ENCODE measurements around the gene OPCML. TPM values are rescaled to one million over a fixed set of nuclear protein-coding genes. Genes with fewer than 3 reads are reported as not detected.

Gene OPCML
- total and polyA plus RNA-seq, 2 donors (not counting 1 experiment from before 2014, with no cell fraction given): not detected

GRCh38 chr11:132848336-132848735 is 684.0 kb downstream of the OPCML start:
- H3K27ac Mint-ChIP-seq: no peak overlapping the region
- H2AFZ ChIP-seq (ENCODE audit: insufficient read depth, low read depth, low read length, poor library complexity, severe bottlenecking): no peak overlapping the region
- WGBS (ENCODE audit: insufficient coverage): no CpG with 5 or more reads among the region's 2 CpGs
- no peaks in the 10 kb centered on the region for H3K4me1 Mint-ChIP-seq
- no peak for DNase-seq
- intact Hi-C loops (cut with micrococcal nuclease): no loop called here
- no peaks in the 10 kb centered on the region for H3K36me3 ChIP-seq (replicated peaks in 1 of 2; ENCODE audit: control extremely low read depth in 1 of 2, control insufficient read depth in 1 of 2, extremely low read depth in 1 of 2, insufficient read depth in 2 of 2, low read length in 1 of 2)
- ATAC-seq (ENCODE audit: low read depth): no peak
- H3K4me2 ChIP-seq (replicated peaks; ENCODE audit: low read depth, low read length, poor library complexity, severe bottlenecking): no peak overlapping the region
- ChIA-PET CTCF (no interaction called here), POLR2A (no interaction called here)
- no peak overlapping the region for H3K4me3 ChIP-seq (ENCODE audit: control extremely low read depth in 1 of 5, extremely low read depth in 1 of 5, insufficient read depth in 1 of 5, low read depth in 2 of 5, low read length in 4 of 5)
- no peaks in the 10 kb centered on the region for H3K79me2 ChIP-seq (ENCODE audit: control insufficient read depth, insufficient read depth, low read length)
- H3K9me3 ChIP-seq (ENCODE audit: control extremely low read depth in 1 of 3, control insufficient read depth in 2 of 3, insufficient read depth in 1 of 3, low read length in 2 of 3): no peaks in the 10 kb centered on the region
- no peaks in the 10 kb centered on the region for H3K27me3 Mint-ChIP-seq
- H3K27ac ChIP-seq (ENCODE audit: low read length in 2 of 2): no peak overlapping the region
- no peaks in the 10 kb centered on the region for H4K20me1 ChIP-seq (ENCODE audit: control insufficient read depth, insufficient read depth, low read length, poor library complexity, severe bottlenecking)
- H3K27me3 ChIP-seq (replicated peaks in 1 of 4; ENCODE audit: control extremely low read depth in 1 of 4, control insufficient read depth in 3 of 4, insufficient read depth in 4 of 4, low read length in 3 of 4): no peaks in the 10 kb centered on the region
- H3K4me1 ChIP-seq (ENCODE audit: control insufficient read depth in 2 of 2, insufficient read depth in 2 of 2, low read length in 2 of 2): no peaks in the 10 kb centered on the region
- H3K9ac ChIP-seq (ENCODE audit: low read length): no peak overlapping the region
- H3K9me3 Mint-ChIP-seq (ENCODE audit: insufficient read depth): no peaks in the 10 kb centered on the region
- H3K4me3 Mint-ChIP-seq: no peak overlapping the region
- TF ChIP-seq EZH2 (IDR thresholded peaks at IDR 0.05; ENCODE audit: borderline replicate concordance, insufficient read depth, low read depth, low read length, poor library complexity, severe bottlenecking): no peak
- no peak for TF ChIP-seq CTCF (IDR thresholded peaks at IDR 0.05)

- TF ChIP-seq EZH2 (IDR thresholded peaks at IDR 0.05; ENCODE audit: borderline replicate concordance, insufficient read depth, low read depth, low read length, poor library complexity, severe bottlenecking): no peak
- no peak for TF ChIP-seq CTCF (IDR thresholded peaks at IDR 0.05)
- Histone ChIP-seq H3K4me3 (ENCODE audit: control extremely low read depth in 1 of 5, extremely low read depth in 1 of 5, insufficient read depth in 1 of 5, low read depth in 2 of 5, low read length in 4 of 5) (no peak overlapping the region), H3K4me2 (replicated peaks; ENCODE audit: low read depth, low read length, poor library complexity, severe bottlenecking) (no peak overlapping the region), H3K9me3 (ENCODE audit: control extremely low read depth in 1 of 3, control insufficient read depth in 2 of 3, insufficient read depth in 1 of 3, low read length in 2 of 3) (no peaks in the 10 kb centered on the region), H2AFZ (ENCODE audit: insufficient read depth, low read depth, low read length, poor library complexity, severe bottlenecking) (no peak overlapping the region), H3K9ac (ENCODE audit: low read length) (no peak overlapping the region), H4K20me1 (ENCODE audit: control insufficient read depth, insufficient read depth, low read length, poor library complexity, severe bottlenecking) (no peaks in the 10 kb centered on the region), H3K27ac (ENCODE audit: low read length in 2 of 2) (no peak overlapping the region), H3K4me1 (ENCODE audit: control insufficient read depth in 2 of 2, insufficient read depth in 2 of 2, low read length in 2 of 2) (no peaks in the 10 kb centered on the region), H3K36me3 (replicated peaks in 1 of 2; ENCODE audit: control extremely low read depth in 1 of 2, control insufficient read depth in 1 of 2, extremely low read depth in 1 of 2, insufficient read depth in 2 of 2, low read length in 1 of 2) (no peaks in the 10 kb centered on the region), H3K27me3 (replicated peaks in 1 of 4; ENCODE audit: control extremely low read depth in 1 of 4, control insufficient read depth in 3 of 4, insufficient read depth in 4 of 4, low read length in 3 of 4) (no peaks in the 10 kb centered on the region), H3K79me2 (ENCODE audit: control insufficient read depth, insufficient read depth, low read length) (no peaks in the 10 kb centered on the region)
- DNase-seq: no peak
- CTCF ChIA-PET: no interaction called here
- Mint-ChIP-seq H3K27ac (no peak overlapping the region), H3K4me1 (no peaks in the 10 kb centered on the region), H3K9me3 (ENCODE audit: insufficient read depth) (peaks cover 2% of the 10 kb centered on the region), H3K27me3 (no peaks in the 10 kb centered on the region), H3K4me3 (no peak overlapping the region)
- no peak for ATAC-seq (ENCODE audit: low read depth)
- intact Hi-C loops (cut with micrococcal nuclease): no loop called here
- POLR2A ChIA-PET: no interaction called here
- WGBS (ENCODE audit: insufficient coverage): 89% methylated on average over 3 of the region's 4 CpGs
Measured at GRCh38 chr11:132846075-132846474, 686.2 kb downstream of the OPCML start.
